D721Med (cell line): ENCODE data around the gene LENG8.

Experiments used
- DNase-seq: peaks from one replicate; pipeline ENCODE4 v3.0.0; 2011; ENCODE audit warnings: low spot score; ENCODE audit not compliant: insufficient read length
- FAIRE-seq: peaks from 2 replicates; lab custom pipeline; 2011; peaks lifted over from hg19 to GRCh38; lab: Jason Lieb, UNC
- TF ChIP-seq, protein P1 (sequence below): IDR thresholded peaks from 2 replicates; pipeline ENCODE4 v1.5.1; 2012; ENCODE audit warnings: mild to moderate bottlenecking, control low read depth; ENCODE audit not compliant: insufficient read depth; ENCODE audit errors: missing control alignments

The LENG8 gene

DNA sequence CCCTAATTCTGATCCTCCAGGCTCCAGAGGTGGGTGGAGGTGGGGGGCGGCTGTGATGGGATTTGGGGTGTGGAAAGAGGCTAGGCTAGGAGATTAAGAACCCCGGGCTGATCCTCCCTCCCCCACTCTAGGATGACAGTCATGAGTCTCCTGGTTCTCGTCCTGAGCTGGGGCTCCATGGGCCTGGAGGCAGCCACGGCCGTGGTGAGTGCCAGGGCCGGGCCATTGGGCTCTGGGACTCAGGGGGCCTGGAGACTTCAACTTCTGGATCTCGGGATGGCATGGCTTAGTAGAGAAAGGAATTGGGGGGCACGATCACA lies 19.9 kb upstream of the LENG8 start:
- FAIRE-seq (no peak), DNase-seq (peak; percentile 6)
- TF ChIP-seq, protein P1, sequence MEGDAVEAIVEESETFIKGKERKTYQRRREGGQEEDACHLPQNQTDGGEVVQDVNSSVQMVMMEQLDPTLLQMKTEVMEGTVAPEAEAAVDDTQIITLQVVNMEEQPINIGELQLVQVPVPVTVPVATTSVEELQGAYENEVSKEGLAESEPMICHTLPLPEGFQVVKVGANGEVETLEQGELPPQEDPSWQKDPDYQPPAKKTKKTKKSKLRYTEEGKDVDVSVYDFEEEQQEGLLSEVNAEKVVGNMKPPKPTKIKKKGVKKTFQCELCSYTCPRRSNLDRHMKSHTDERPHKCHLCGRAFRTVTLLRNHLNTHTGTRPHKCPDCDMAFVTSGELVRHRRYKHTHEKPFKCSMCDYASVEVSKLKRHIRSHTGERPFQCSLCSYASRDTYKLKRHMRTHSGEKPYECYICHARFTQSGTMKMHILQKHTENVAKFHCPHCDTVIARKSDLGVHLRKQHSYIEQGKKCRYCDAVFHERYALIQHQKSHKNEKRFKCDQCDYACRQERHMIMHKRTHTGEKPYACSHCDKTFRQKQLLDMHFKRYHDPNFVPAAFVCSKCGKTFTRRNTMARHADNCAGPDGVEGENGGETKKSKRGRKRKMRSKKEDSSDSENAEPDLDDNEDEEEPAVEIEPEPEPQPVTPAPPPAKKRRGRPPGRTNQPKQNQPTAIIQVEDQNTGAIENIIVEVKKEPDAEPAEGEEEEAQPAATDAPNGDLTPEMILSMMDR: no peak

DNA sequence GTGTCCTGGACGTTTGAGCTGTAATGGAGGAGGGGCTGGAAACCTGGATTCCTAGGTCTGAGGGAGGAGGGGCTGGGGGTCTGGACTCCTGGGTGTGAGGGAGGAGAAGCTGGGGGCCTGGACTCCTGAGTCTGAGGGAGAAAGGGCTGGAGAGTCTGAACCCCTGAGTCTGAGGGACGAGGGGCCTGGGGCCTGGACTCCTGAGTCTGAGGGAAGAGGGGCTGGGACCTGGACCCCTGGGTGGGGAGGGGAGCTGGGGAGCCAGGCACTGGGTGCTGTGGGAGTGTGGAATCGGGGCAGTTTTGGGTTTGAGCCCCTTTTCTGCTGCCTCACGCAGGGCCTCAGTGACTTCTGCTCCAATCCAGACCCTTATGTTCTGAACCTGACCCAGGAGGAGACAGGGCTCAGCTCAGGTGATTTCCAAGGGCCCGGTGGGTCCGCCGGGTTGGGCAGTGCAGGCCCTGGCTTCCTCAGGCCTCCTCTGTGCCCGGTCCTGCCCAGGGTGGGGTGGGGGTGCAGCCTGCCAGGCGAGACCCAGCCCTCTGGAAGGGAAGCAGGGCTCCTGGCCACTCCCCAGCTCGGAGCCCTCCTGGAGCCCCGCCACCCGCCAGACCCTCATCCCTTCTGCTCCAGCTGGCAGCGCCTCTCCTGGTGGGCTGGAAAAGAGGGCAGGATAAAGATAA lies 19.3 kb upstream of the LENG8 start:
- DNase-seq (peak; percentile 11), FAIRE-seq (no peak)
- TF ChIP-seq, protein P1: no peak

- FAIRE-seq: no peak
- DNase-seq: peak; percentile 77
- TF ChIP-seq, protein P1: peak; percentile 46
These were observed 18.4 kb upstream of the LENG8 start for GRCh38 chr19:54430306-54431254.

- no peak for FAIRE-seq
- DNase-seq: no peak
These were observed 17.7 kb upstream of the LENG8 start for GRCh38 chr19:54431255-54431838.

DNA sequence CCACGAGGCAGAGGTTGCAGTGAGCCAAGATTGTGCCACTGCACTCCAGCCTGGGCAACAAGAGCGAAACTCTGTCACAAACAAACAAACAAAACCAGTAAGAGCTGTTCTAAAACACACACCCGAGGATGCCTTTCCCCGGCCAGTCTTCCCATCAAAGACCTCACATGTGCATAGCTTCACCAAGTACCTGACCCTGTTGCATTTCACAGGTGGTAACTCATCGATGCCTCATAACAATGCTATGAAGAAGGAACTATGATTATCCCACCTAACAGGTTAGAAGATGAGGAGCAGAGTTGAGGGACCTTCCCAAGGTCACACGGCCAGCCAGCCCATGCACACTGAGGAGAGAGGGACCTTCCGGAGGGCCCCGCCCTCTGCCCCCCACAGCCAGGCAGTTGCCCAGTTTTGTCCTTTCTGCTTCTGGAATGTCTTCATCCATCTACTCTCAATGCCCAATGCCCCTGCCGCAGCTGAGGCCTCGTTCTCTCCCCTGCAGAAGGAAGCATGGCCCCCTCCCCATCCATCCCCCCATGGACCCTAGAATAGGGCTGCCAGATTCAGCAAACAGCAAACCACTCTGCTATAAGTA lies 16.8 kb upstream of the LENG8 start:
- FAIRE-seq (no peak), DNase-seq (no peak)
- TF ChIP-seq, protein P1: no peak

More at GRCh38 chr19:54431255-54431838, 17.7 kb upstream of the LENG8 start:
- TF ChIP-seq, protein P1: no peak

- DNase-seq (no peak), FAIRE-seq (no peak)
- TF ChIP-seq, protein P1: no peak
These were observed 15.3 kb upstream of the LENG8 start for GRCh38 chr19:54433697-54434096.
